ENCODE results near the gene AXL. TPM values are rescaled to one million over a fixed set of nuclear protein-coding genes. Genes with fewer than 3 reads are reported as not detected.
"Not testable (repeated sequence)": the region's sequence is repeated elsewhere in the genome, so short reads cannot be mapped to it uniquely, and the experiment has no call there.

AXL gene
- total and polyA plus RNA-seq, 7 donors: 3.3 to 13.6 (median 8.4) TPM

GRCh38 chr19:41175801-41176777 lies 42.9 kb upstream of the AXL start:
- DNase-seq (no peak), ATAC-seq (peak in 1 of 4 donors; percentile 46)
- H3K4me1 ChIP-seq: no peaks in the 10 kb centered on the region
- H3K27ac ChIP-seq: no peak overlapping the region
- H3K4me3 ChIP-seq: no peak overlapping the region
- WGBS, 3 donors: 30 to 32% (median 31%) methylated on average over 14 of the region's 14 CpGs
- no peak for TF ChIP-seq CTCF (IDR thresholded peaks at IDR 0.05)
- no peaks in the 10 kb centered on the region for H3K9me3 ChIP-seq
- H3K27me3 ChIP-seq (ENCODE audit: insufficient read depth in 3 of 3, low read length in 2 of 3): peaks cover 0 to 2% (median 0%) of the 10 kb centered on the region in 3 donors
- intact Hi-C loops (cut with DNase I): no loop called here
- no peaks in the 10 kb centered on the region for H3K36me3 ChIP-seq (ENCODE audit: insufficient read depth in 1 of 2, low read depth in 1 of 2)

- H3K4me1 ChIP-seq; H3K27ac ChIP-seq; ATAC-seq; H3K36me3 ChIP-seq (ENCODE audit: insufficient read depth in 1 of 2, low read depth in 1 of 2); DNase-seq; H3K27me3 ChIP-seq (ENCODE audit: insufficient read depth in 3 of 3, low read length in 2 of 3); intact Hi-C loops (cut with DNase I); H3K4me3 ChIP-seq; H3K9me3 ChIP-seq: not testable (repeated sequence)
- WGBS, 3 donors: 87 to 96% (median 94%) methylated on average over 9 to 29 of the region's 34 CpGs
Observed at GRCh38 chr19:41180173-41180572, 38.9 kb upstream of the AXL start.

GRCh38 chr19:41186971-41187883 lies 31.8 kb upstream of the AXL start:
- DNase-seq: no peak
- ATAC-seq: no peak
- Histone ChIP-seq H3K36me3 (ENCODE audit: insufficient read depth in 1 of 2, low read depth in 1 of 2) (no peaks in the 10 kb centered on the region), H3K27me3 (ENCODE audit: insufficient read depth in 3 of 3, low read length in 2 of 3) (peaks cover 0 to 34% (median 3%) of the 10 kb centered on the region in 3 donors), H3K4me1 (no peaks in the 10 kb centered on the region), H3K4me3 (no peak overlapping the region), H3K9me3 (no peaks in the 10 kb centered on the region), H3K27ac (no peak overlapping the region)
- WGBS, 3 donors: 53 to 59% (median 54%) methylated on average over 8 of the region's 8 CpGs
- intact Hi-C loops (cut with DNase I): no loop called here
- TF ChIP-seq CTCF (IDR thresholded peaks at IDR 0.05): no peak

GRCh38 chr19:41187884-41188279 lies 31.1 kb upstream of the AXL start:
- DNase-seq: no peak
- H3K27ac ChIP-seq: no peak overlapping the region
- TF ChIP-seq CTCF (IDR thresholded peaks at IDR 0.05): no peak
- H3K36me3 ChIP-seq (ENCODE audit: insufficient read depth in 1 of 2, low read depth in 1 of 2): no peaks in the 10 kb centered on the region
- 76 to 79% (median 78%) methylated on average over 3 of the region's 3 CpGs for WGBS, 3 donors
- intact Hi-C loops (cut with DNase I): no loop called here
- H3K9me3 ChIP-seq: no peaks in the 10 kb centered on the region
- no peak overlapping the region for H3K4me3 ChIP-seq
- H3K27me3 ChIP-seq (ENCODE audit: insufficient read depth in 3 of 3, low read length in 2 of 3): peaks cover 0 to 41% (median 9%) of the 10 kb centered on the region in 3 donors
- ATAC-seq: no peak
- H3K4me1 ChIP-seq: no peaks in the 10 kb centered on the region

Data from psoas muscle (tissue), 8 donors.